HepG2 (cell line): ENCODE data around the gene MYLK. TPM values are rescaled to one million over a fixed set of nuclear protein-coding genes. Genes with fewer than 3 reads are reported as not detected.

Experiments
- ATAC-seq: fragments of 200-7000 bp; cut with Tn5 transposase; 3 replicates; pipeline ENCODE4 v1.9.1; 2020; ENCODE audit warnings: mild to moderate bottlenecking, moderate library complexity
- BruUV-seq: library from RNA; stranded (reverse); fragments of 400-500 nt; replicated peaks from 2 replicates; lab custom pipeline; 2021; lab: Mats Ljungman, UMichigan
- CTCF ChIA-PET: fragments of 300-600 bp; formaldehyde crosslinking; extraction: SDS; loops from one replicate; lab custom pipeline; 2021; ENCODE audit warnings: low total read pairs, inconsistent platforms, low intra/inter-chr PET ratio; lab: Yijun Ruan, JAX
- POLR2A ChIA-PET: fragments of 350-600 bp; sonication (Branson Sonifier 250); formaldehyde crosslinking; loops from one replicate; lab custom pipeline; 2020; ENCODE audit warnings: antibody characterized with exemption, inconsistent platforms; lab: Yijun Ruan, JAX
- DNase-seq: peaks from one replicate; pipeline ENCODE4 v3.0.0-alpha.2; 2015; ENCODE audit warnings: low spot score
- FAIRE-seq: peaks from 3 replicates; lab custom pipeline; 2011; peaks lifted over from hg19 to GRCh38; lab: Jason Lieb, UNC
- H2AFZ ChIP-seq: one replicate; pipeline ENCODE4 v1.6.1; 2011; ENCODE audit warnings: low read length, inconsistent platforms
- H3K27ac ChIP-seq: fragments of 300-600 bp; 3 replicates; pipeline ENCODE4 v1.8.0; 2011; ENCODE audit warnings: mixed run types, mild to moderate bottlenecking, mixed read lengths, low read length, inconsistent platforms; ENCODE audit not compliant: insufficient read depth; ENCODE audit errors: extremely low read length
- H3K27me3 ChIP-seq, 2 experiments: fragments of 200-600 bp in 1 of 2; 2 replicates in 1 of 2; 3 replicates in 1 of 2; pipeline versions ENCODE4 v1.6.0 to v1.8.0; 2011; ENCODE audit warnings: low read length in 2 of 2, mild to moderate bottlenecking in 2 of 2, moderate library complexity in 2 of 2, inconsistent platforms in 1 of 2; ENCODE audit not compliant: insufficient read depth in 2 of 2, control insufficient read depth in 1 of 2
- H3K36me3 ChIP-seq, 2 experiments: fragments of 200-600 bp in 1 of 2; replicated peaks in 1 of 2; 2 replicates in 1 of 2; 3 replicates in 1 of 2; pipeline versions ENCODE4 v1.5.1 to v1.8.0; 2011; ENCODE audit warnings: low read length in 2 of 2, inconsistent platforms in 1 of 2; ENCODE audit not compliant: insufficient read depth in 2 of 2, control insufficient read depth in 1 of 2
- H3K4me1 ChIP-seq: 2 replicates; pipeline ENCODE4 v1.5.1; 2012; ENCODE audit warnings: low read length, inconsistent platforms; ENCODE audit not compliant: insufficient read depth
- H3K4me2 ChIP-seq: 2 replicates; pipeline ENCODE4 v1.6.0; 2011; ENCODE audit warnings: low read depth, low read length, inconsistent platforms
- H3K4me3 ChIP-seq, 3 experiments: fragments of 200-600 bp in 1 of 3; sonication (generic), shearing (Covaris generic) in 1 of 3; replicated peaks in 1 of 3; 2 replicates each; pipeline ENCODE4 v1.5.1; 2011 to 2016; ENCODE audit warnings: low read length in 3 of 3, inconsistent platforms in 2 of 3, low read depth in 2 of 3, mild to moderate bottlenecking in 2 of 3, control low read depth in 1 of 3, mixed read lengths in 1 of 3; ENCODE audit not compliant: insufficient read depth in 1 of 3
- H3K79me2 ChIP-seq: one replicate; pipeline ENCODE4 v1.6.1; 2011; ENCODE audit warnings: low read length, inconsistent platforms; ENCODE audit not compliant: insufficient read depth
- H3K9ac ChIP-seq: 2 replicates; pipeline ENCODE4 v1.6.0; 2011; ENCODE audit warnings: mild to moderate bottlenecking, low read depth, low read length, inconsistent platforms; ENCODE audit not compliant: insufficient read depth
- H3K9me3 ChIP-seq: 2 replicates; pipeline ENCODE4 v1.5.1; 2012; ENCODE audit warnings: mild to moderate bottlenecking, low read length
- H4K20me1 ChIP-seq: 2 replicates; pipeline ENCODE4 v1.6.0; 2011; ENCODE audit warnings: inconsistent platforms, mild to moderate bottlenecking, low read length, moderate library complexity; ENCODE audit not compliant: insufficient read depth
- BATF2 ChIP-seq: sonication (generic); formaldehyde crosslinking; IDR thresholded peaks from 2 replicates; pipeline ENCODE4 v1.8.0; 2022; ENCODE audit warnings: mild to moderate bottlenecking, missing genetic modification reagents, moderate library complexity
- CBX2 ChIP-seq, 2 experiments: fragments of 200-600 bp in 1 of 2; sonication (generic); formaldehyde crosslinking in 1 of 2; IDR thresholded peaks; 2 replicates each; pipeline versions ENCODE4 v1.7.0 to v1.8.1; 2018 to 2022; ENCODE audit warnings: low read depth in 2 of 2, low read length in 1 of 2, mild to moderate bottlenecking in 1 of 2, missing genetic modification reagents in 1 of 2
- DZIP1 ChIP-seq: sonication (generic); formaldehyde crosslinking; IDR thresholded peaks from 2 replicates; pipeline ENCODE4 v1.5.0; 2020; ENCODE audit warnings: mild to moderate bottlenecking, missing genetic modification reagents
- GMEB1 ChIP-seq: sonication (generic); formaldehyde crosslinking; IDR thresholded peaks from 2 replicates; pipeline ENCODE4 v1.5.1; 2020; ENCODE audit warnings: missing genetic modification reagents, mild to moderate bottlenecking, borderline replicate concordance
- MEIS1 ChIP-seq: sonication (generic); formaldehyde crosslinking; IDR thresholded peaks from 2 replicates; pipeline ENCODE4 v1.9.0; 2021; ENCODE audit warnings: mild to moderate bottlenecking, missing genetic modification reagents, moderate library complexity, borderline replicate concordance
- MYNN ChIP-seq: sonication (generic); formaldehyde crosslinking; IDR thresholded peaks from 2 replicates; pipeline ENCODE4 v1.4.0; 2020; ENCODE audit warnings: mild to moderate bottlenecking, low read depth, missing genetic modification reagents
- PHF8 ChIP-seq: sonication (generic); formaldehyde crosslinking; IDR thresholded peaks from 2 replicates; pipeline ENCODE4 v1.5.0; 2020; ENCODE audit warnings: missing genetic modification reagents
- ZBTB4 ChIP-seq: sonication (generic); formaldehyde crosslinking; IDR thresholded peaks from 2 replicates; pipeline ENCODE4 v1.4.0; 2020; ENCODE audit warnings: missing genetic modification reagents, mild to moderate bottlenecking, borderline replicate concordance
- ZBTB7B ChIP-seq: sonication (generic); formaldehyde crosslinking; IDR thresholded peaks from 2 replicates; pipeline ENCODE4 v1.4.0; 2020; ENCODE audit warnings: missing genetic modification reagents
- ZNF530 ChIP-seq: sonication (generic); formaldehyde crosslinking; IDR thresholded peaks from 2 replicates; pipeline ENCODE4 v1.5.0; 2020; ENCODE audit warnings: low read depth, mild to moderate bottlenecking, missing genetic modification reagents
- ZNF713 ChIP-seq: sonication (generic); formaldehyde crosslinking; IDR thresholded peaks from 2 replicates; pipeline ENCODE4 v1.4.0; 2020; ENCODE audit warnings: mild to moderate bottlenecking, missing genetic modification reagents
- ZNF747 ChIP-seq: sonication (generic); formaldehyde crosslinking; IDR thresholded peaks from 2 replicates; pipeline ENCODE4 v1.8.1; 2023; ENCODE audit warnings: missing genetic modification reagents, mild to moderate bottlenecking, borderline replicate concordance
- WGBS: methylation state at CpG from one replicate; pipeline ENCODE4 v1.1.6; 2017; ENCODE audit warnings: low lambda C conversion rate; 5-methylcytosine and 5-hydroxymethylcytosine counted together
- in situ Hi-C: cut with HindIII; loops from 2 replicates; pipeline ENCODE4 v1.10.0; 2017; ENCODE audit warnings: low pct_unique_long_range_greater_than_20kb; ENCODE audit not compliant: extremely low pct_ligation_motif_present
- intact Hi-C: fragments of 100-400 bp; cut with micrococcal nuclease; formaldehyde crosslinking; loops from one replicate; pipeline ENCODE4 v1.10.0; 2022; ENCODE audit not compliant: unreplicated experiment
- polyA plus RNA-seq, 8 experiments: library from polyadenylated mRNA; depleted of rRNA in 3 of 8; stranded (reverse) in 7 of 8; unstranded in 1 of 8; fragments of >200 nt; fragmentation: Illumina TruSeq in 4 of 8; extraction: Trizol in 4 of 8; gene quantifications; 2 replicates each; pipeline versions ENCODE4 v1.2.1 to v1.2.3, GENCODE V29; 2011 to 2016; ENCODE audit warnings: low read depth in 4 of 8, missing spikeins in 1 of 8, mixed read lengths in 1 of 8; ENCODE audit not compliant: insufficient read depth in 1 of 8
- total RNA-seq, 5 experiments: library from RNA; depleted of rRNA; stranded (reverse); fragments of >200 nt; fragmentation: Illumina TruSeq; extraction: Trizol; gene quantifications; 2 replicates each; pipeline ENCODE4 v1.2.3, GENCODE V29; 2016; ENCODE audit warnings: low read depth in 1 of 5

The MYLK gene
- total and polyA plus RNA-seq, 2 of the 13 experiments (the other 11 are each of a cell fraction or from before 2014, with no cell fraction given), result 10.6 to 34.9 TPM

- FAIRE-seq, result no peak
- intact Hi-C loops, result no loop called here
- CTCF ChIA-PET, result no interaction called here
- no peak overlapping the region for H3K4me2 ChIP-seq
- no peak for ATAC-seq
- no peaks in the 10 kb centered on the region for H3K27me3 ChIP-seq
- 100% methylated on average over 6 of the region's 6 CpGs for WGBS
- no peak overlapping the region for H2AFZ ChIP-seq
- POLR2A ChIA-PET, result no interaction called here
- H3K79me2 ChIP-seq, result no peaks in the 10 kb centered on the region
- H3K9me3 ChIP-seq, result no peaks in the 10 kb centered on the region
- DNase-seq, result no peak
- in situ Hi-C loops, result no loop called here
- peaks cover 2 to 23% of the 10 kb centered on the region in 2 experiments; a peak in 4 of 5 replicates for H3K36me3 ChIP-seq
- H3K4me3 ChIP-seq, result no peak overlapping the region
- no peaks in the 10 kb centered on the region for H4K20me1 ChIP-seq
- H3K4me1 ChIP-seq, result no peaks in the 10 kb centered on the region
- no TSS peak for BruUV-seq
- H3K9ac ChIP-seq, result no peak overlapping the region
- no peak for TF ChIP-seq MEIS1
- no peak for TF ChIP-seq ZBTB7B (CRISPR knock-in tag)
- TF ChIP-seq MYNN (CRISPR knock-in tag), result no peak
- TF ChIP-seq ZNF530, result no peak
- TF ChIP-seq ZNF713 (CRISPR knock-in tag), result no peak
- TF ChIP-seq PHF8 (CRISPR knock-in tag), result no peak
- TF ChIP-seq CBX2 (IDR thresholded peaks at IDR 0.05; ENCODE audit: low read depth, low read length), result no peak
- TF ChIP-seq CBX2 (CRISPR knock-in tag; IDR thresholded peaks at IDR 0.05; ENCODE audit: low read depth), result no peak
- TF ChIP-seq ZBTB4 (CRISPR knock-in tag), result no peak
- no peak for TF ChIP-seq BATF2 (CRISPR knock-in tag)
- TF ChIP-seq DZIP1 (CRISPR knock-in tag), result no peak
- no peak for TF ChIP-seq ZNF747 (CRISPR knock-in tag)
- no peak for TF ChIP-seq GMEB1
- H3K27ac ChIP-seq, result no peak overlapping the region
Observed at GRCh38 chr3:123720638-123721037, 163.5 kb downstream of the MYLK start.
